ENCODE measurements around the gene CDH4. TPM values are rescaled to one million over a fixed set of nuclear protein-coding genes. Genes with fewer than 3 reads are reported as not detected.

The CDH4 gene
- polyA plus RNA-seq, 1 donor from 2014 or later: not detected

- H3K9me3 Mint-ChIP-seq: peaks cover 0 to 8% (median 0%) of the 10 kb centered on the region in 3 donors
- no peak overlapping the region for H3K27ac Mint-ChIP-seq
- no peak overlapping the region for H3K4me3 Mint-ChIP-seq
- peaks cover 4% of the 10 kb centered on the region for H3K27me3 Mint-ChIP-seq
- H3K4me1 Mint-ChIP-seq: no peaks in the 10 kb centered on the region
- H3K36me3 Mint-ChIP-seq: no peaks in the 10 kb centered on the region
Measured at GRCh38 chr20:61797971-61798411, 545.9 kb downstream of the CDH4 start.

- H3K36me3 Mint-ChIP-seq: no peaks in the 10 kb centered on the region
- H3K27ac Mint-ChIP-seq: no peak overlapping the region
- H3K4me3 Mint-ChIP-seq: no peak overlapping the region
- H3K4me1 Mint-ChIP-seq: no peaks in the 10 kb centered on the region
- H3K9me3 Mint-ChIP-seq: peaks cover 0 to 6% (median 0%) of the 10 kb centered on the region in 3 donors
- peaks cover 4% of the 10 kb centered on the region for H3K27me3 Mint-ChIP-seq
Measured at GRCh38 chr20:61798632-61799031, 546.6 kb downstream of the CDH4 start.

GRCh38 chr20:61799394-61799923 lies 547.4 kb downstream of the CDH4 start:
- Mint-ChIP-seq H3K4me3 (no peak overlapping the region), H3K27ac (no peak overlapping the region), H3K36me3 (no peaks in the 10 kb centered on the region)

GRCh38 chr20:61799928-61800327 lies 547.9 kb downstream of the CDH4 start:
- Mint-ChIP-seq H3K27ac (no peak overlapping the region), H3K9me3 (peaks cover 0 to 2% (median 0%) of the 10 kb centered on the region in 3 donors), H3K4me1 (no peaks in the 10 kb centered on the region), H3K36me3 (no peaks in the 10 kb centered on the region), H3K4me3 (no peak overlapping the region), H3K27me3 (peaks cover 4% of the 10 kb centered on the region)

More at GRCh38 chr20:61799394-61799923, 547.4 kb downstream of the CDH4 start:
- Mint-ChIP-seq H3K27me3 (peaks cover 4% of the 10 kb centered on the region), H3K4me1 (no peaks in the 10 kb centered on the region), H3K9me3 (peaks cover 0 to 6% (median 0%) of the 10 kb centered on the region in 3 donors)

GRCh38 chr20:61800359-61801064 lies 548.5 kb downstream of the CDH4 start:
- Mint-ChIP-seq H3K4me1 (no peaks in the 10 kb centered on the region), H3K27ac (no peak overlapping the region), H3K36me3 (no peaks in the 10 kb centered on the region), H3K4me3 (no peak overlapping the region), H3K27me3 (peaks cover 4% of the 10 kb centered on the region), H3K9me3 (no peaks in the 10 kb centered on the region)

- Mint-ChIP-seq H3K9me3 (no peaks in the 10 kb centered on the region), H3K27me3 (peaks cover 4% of the 10 kb centered on the region), H3K4me1 (no peaks in the 10 kb centered on the region), H3K27ac (no peak overlapping the region), H3K4me3 (no peak overlapping the region), H3K36me3 (no peaks in the 10 kb centered on the region)
Measured at GRCh38 chr20:61801065-61801360, 549.0 kb downstream of the CDH4 start.

- H3K4me3 Mint-ChIP-seq: no peak overlapping the region
Measured at GRCh38 chr20:61801428-61801827, 549.4 kb downstream of the CDH4 start.

GRCh38 chr20:61801857-61802442 lies 549.9 kb downstream of the CDH4 start:
- Mint-ChIP-seq H3K4me3 (no peak overlapping the region), H3K9me3 (no peaks in the 10 kb centered on the region), H3K27me3 (peaks cover 4% of the 10 kb centered on the region), H3K4me1 (no peaks in the 10 kb centered on the region), H3K36me3 (no peaks in the 10 kb centered on the region), H3K27ac (no peak overlapping the region)

More at GRCh38 chr20:61801428-61801827, 549.4 kb downstream of the CDH4 start:
- Mint-ChIP-seq H3K36me3 (no peaks in the 10 kb centered on the region), H3K27ac (no peak overlapping the region), H3K9me3 (no peaks in the 10 kb centered on the region), H3K4me1 (no peaks in the 10 kb centered on the region), H3K27me3 (peaks cover 4% of the 10 kb centered on the region)

- Mint-ChIP-seq H3K27ac (no peak overlapping the region), H3K9me3 (no peaks in the 10 kb centered on the region), H3K27me3 (peaks cover 4% of the 10 kb centered on the region), H3K4me1 (no peaks in the 10 kb centered on the region), H3K4me3 (no peak overlapping the region), H3K36me3 (no peaks in the 10 kb centered on the region)
Measured at GRCh38 chr20:61802721-61803311, 550.8 kb downstream of the CDH4 start.

- no peak overlapping the region for H3K27ac Mint-ChIP-seq
- H3K4me1 Mint-ChIP-seq: no peaks in the 10 kb centered on the region
Measured at GRCh38 chr20:61803416-61803914, 551.4 kb downstream of the CDH4 start.

GRCh38 chr20:61803915-61804751 lies 552.1 kb downstream of the CDH4 start:
- no peak overlapping the region for H3K27ac Mint-ChIP-seq
- H3K27me3 Mint-ChIP-seq: peaks cover 4% of the 10 kb centered on the region
- H3K4me3 Mint-ChIP-seq: no peak overlapping the region
- no peaks in the 10 kb centered on the region for H3K4me1 Mint-ChIP-seq
- H3K9me3 Mint-ChIP-seq: no peaks in the 10 kb centered on the region
- no peaks in the 10 kb centered on the region for H3K36me3 Mint-ChIP-seq

More at GRCh38 chr20:61803416-61803914, 551.4 kb downstream of the CDH4 start:
- no peak overlapping the region for H3K4me3 Mint-ChIP-seq
- H3K36me3 Mint-ChIP-seq: no peaks in the 10 kb centered on the region
- H3K27me3 Mint-ChIP-seq: peaks cover 4% of the 10 kb centered on the region
- no peaks in the 10 kb centered on the region for H3K9me3 Mint-ChIP-seq

- H3K9me3 Mint-ChIP-seq: no peaks in the 10 kb centered on the region
- H3K36me3 Mint-ChIP-seq: peaks cover 3% of the 10 kb centered on the region
- H3K27ac Mint-ChIP-seq: no peak overlapping the region
- no peak overlapping the region for H3K4me3 Mint-ChIP-seq
- H3K4me1 Mint-ChIP-seq: no peaks in the 10 kb centered on the region
- H3K27me3 Mint-ChIP-seq: peaks cover 4% of the 10 kb centered on the region
Measured at GRCh38 chr20:61804752-61805295, 552.8 kb downstream of the CDH4 start.

GRCh38 chr20:61805365-61805764 lies 553.3 kb downstream of the CDH4 start:
- Mint-ChIP-seq H3K27ac (no peak overlapping the region), H3K36me3 (peaks cover 3% of the 10 kb centered on the region), H3K4me3 (no peak overlapping the region), H3K9me3 (no peaks in the 10 kb centered on the region), H3K27me3 (peaks cover 4% of the 10 kb centered on the region), H3K4me1 (no peaks in the 10 kb centered on the region)

- Mint-ChIP-seq H3K9me3 (no peaks in the 10 kb centered on the region), H3K4me1 (no peaks in the 10 kb centered on the region), H3K36me3 (peaks cover 3% of the 10 kb centered on the region), H3K27ac (no peak overlapping the region), H3K27me3 (peaks cover 4% of the 10 kb centered on the region), H3K4me3 (no peak overlapping the region)
Measured at GRCh38 chr20:61805781-61806180, 553.7 kb downstream of the CDH4 start.
